NCI-H1436 treated with DMSO at 0.1 percent for 48 hours (cell line): Measurements from ENCODE around the gene CDC42EP1.
"Not testable (repeated sequence)": the region's sequence is repeated elsewhere in the genome, so short reads cannot be mapped to it uniquely, and the experiment has no call there.

ENCODE experiments used
- DNase-seq: peaks from one replicate; lab custom pipeline; 2025; lab: John Stamatoyannopoulos, UW

Gene CDC42EP1

DNA sequence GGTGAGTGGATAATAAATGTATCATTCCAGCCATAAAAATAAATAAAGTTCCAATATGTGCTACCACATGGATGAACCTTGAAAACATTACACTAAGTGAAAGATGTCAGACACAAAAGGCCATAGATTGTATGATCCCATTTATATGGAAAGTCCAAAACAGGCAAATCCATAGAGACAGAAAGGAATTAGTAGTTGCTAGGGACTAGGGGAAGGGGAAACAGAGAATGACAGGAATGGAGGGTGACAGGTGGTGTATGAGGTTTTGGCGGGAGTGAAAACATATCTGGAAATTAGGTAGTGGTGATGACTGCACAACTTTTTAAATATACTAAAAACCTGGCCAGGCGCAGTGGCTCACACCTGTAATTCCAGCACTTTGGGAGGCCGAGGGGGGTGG is 25.8 kb upstream of the CDC42EP1 start:
- no peak for DNase-seq

GRCh38 chr22:37535159-37535558 is 25.1 kb upstream of the CDC42EP1 start:
- DNase-seq, result no peak

DNA sequence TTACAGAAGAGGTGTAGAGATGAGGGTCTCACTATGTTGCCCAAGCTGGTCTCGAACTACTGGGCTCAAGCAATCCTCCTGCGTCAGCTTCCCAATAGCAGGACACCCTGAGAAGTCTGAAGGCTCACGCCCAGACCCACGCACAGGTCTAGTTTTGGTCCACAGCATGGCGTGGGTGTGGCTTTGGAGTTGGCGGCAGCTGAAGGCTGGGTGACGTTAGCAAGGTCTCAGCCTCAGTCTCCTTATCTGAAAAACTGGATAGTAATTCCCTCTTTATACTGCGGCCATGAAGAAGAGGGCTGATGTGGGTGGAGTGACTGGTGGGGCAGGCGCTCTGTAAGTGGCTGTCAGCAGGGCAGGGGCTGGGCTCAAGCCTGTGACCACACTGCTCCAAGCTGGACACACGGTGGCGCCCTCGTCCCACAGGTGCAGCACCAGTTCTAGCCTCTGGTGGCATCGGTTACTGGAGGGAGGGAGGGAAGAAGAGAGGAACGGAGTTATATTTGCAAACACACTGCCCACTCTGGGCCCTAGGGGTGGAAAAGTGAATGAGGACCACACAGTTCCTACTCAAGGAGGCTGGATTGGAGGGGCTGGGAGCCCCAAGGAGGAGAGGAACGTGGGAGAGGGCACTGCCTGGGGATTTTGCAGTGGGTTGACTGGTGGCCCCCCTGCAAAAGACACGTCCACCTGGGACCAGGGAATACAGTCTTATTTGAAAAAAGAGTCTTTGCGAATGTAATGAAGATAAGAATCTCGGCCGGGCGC is 21.5 kb upstream of the CDC42EP1 start:
- DNase-seq, result peak; percentile 55

DNA sequence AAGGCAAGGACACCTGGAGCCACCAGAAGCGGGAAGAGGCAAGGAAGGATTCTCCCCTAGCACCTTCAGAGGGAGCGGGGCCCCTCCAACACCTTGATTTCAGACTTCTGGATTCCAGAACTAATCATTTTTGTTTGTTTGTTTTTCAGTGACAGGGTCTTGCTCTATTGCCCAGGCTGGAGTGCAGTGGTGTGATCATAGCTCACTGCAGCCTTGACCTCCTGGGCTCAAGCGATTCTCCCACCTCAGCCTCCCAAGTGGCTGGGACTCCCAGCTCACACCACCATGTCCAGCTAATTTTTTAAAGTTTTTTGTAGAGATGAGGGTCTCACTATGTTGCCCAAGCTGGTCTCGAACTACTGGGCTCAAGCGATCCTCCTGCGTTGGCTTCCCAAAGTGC is 20.5 kb upstream of the CDC42EP1 start:
- DNase-seq, result not testable (repeated sequence)

GRCh38 chr22:37542416-37542815 is 17.9 kb upstream of the CDC42EP1 start:
- DNase-seq, result not testable (repeated sequence)

DNA sequence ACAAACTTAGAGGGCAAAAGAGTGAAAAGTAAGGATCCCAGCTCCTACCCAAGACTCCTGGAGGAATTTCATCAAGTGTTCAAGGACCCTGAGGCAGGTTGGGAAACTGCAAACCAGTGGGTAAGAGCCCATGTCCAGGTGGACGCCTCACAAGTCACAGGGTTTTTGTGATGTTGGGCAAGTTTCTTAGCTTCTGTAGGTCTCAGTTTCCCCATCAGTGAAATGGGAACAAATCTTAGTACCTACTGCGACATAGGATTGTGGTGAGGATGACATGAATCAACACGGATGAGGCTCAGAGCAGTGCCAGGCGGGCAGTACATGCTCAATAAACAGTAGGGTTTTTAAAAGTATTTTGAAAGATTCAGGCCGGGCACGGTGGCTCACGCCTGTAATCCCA is 17.3 kb upstream of the CDC42EP1 start:
- no peak for DNase-seq

DNA sequence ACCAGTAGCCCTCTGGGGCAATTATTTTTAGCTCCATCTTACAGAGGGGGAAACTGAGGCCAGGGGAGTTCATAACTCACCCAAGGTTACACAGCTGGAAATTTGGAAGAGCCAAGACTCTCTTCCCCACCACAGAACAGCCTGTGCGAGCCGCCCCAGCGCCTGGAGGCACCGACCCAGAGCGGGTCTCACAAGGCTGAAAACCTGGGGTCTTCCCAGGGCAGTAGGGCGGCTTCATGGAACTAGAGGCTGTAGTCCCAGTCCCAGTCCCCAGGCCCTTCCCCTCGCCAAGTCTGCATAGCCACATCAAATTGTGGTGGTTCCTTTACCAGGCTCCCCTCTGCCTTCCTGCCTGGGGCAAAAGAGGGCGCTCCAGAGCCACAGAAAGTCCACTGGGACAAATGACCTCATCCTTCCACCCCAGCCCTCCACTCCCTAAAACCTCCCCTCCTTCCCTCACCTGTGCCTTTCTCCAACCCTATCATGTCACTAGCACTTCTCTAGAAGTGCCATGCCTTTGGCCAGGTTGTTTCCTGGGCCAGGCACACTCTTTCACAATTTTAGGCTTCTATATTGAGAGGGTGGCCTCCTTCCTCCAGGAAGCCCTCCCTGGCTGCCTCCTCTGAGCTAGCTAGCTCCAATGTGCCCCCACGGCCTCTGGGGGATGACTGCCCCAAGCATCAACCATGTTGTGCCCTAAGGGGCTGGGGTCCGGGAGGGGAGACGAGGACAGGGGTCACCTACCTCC is 15.2 kb upstream of the CDC42EP1 start:
- no peak for DNase-seq

GRCh38 chr22:37545703-37546436 is 14.4 kb upstream of the CDC42EP1 start:
- DNase-seq, result no peak

DNA sequence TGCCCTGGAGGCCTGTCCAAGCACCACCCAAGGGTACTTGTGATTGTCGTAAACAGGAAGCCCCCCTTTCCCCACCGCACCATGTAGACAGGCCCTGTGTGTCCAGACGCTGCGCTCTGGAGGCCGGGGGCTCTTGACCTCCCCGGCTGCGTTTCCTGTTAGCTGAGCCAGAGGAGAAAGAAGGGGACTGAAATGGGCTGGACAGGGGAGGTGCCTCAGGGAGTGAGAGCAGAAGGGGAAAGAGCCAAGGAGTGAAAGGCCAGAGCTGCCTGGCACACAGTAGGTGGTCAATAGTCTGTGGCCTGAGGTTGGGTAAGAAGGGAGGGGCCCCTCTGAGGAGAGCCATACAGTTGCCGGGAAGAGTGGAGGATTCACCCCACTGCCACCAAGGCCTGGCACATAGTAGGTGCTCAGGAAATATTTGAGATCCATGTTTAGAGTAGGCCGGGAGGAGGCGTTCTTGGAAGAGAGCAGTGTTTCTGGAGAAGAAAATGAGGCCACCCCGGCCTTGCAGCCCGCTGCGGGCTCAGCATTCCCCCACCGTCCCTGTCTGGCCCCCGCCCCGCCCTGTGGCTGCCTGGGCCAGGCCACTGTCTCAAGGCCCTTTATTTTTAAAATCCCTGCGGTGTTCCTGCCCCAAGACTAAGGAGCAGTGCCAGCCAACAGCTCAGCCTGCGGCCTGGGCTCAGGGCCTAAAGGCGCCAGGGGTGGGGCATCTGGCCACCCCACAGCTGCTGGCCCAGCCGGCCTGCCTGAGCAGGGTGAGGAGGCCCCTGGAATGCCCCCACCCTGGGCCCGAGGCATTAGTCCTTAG is 13.6 kb upstream of the CDC42EP1 start:
- DNase-seq, result no peak

- no peak for DNase-seq
Measured at GRCh38 chr22:37547251-37547741, 13.0 kb upstream of the CDC42EP1 start.

GRCh38 chr22:37549704-37550059 is 10.6 kb upstream of the CDC42EP1 start:
- DNase-seq, result no peak

DNA sequence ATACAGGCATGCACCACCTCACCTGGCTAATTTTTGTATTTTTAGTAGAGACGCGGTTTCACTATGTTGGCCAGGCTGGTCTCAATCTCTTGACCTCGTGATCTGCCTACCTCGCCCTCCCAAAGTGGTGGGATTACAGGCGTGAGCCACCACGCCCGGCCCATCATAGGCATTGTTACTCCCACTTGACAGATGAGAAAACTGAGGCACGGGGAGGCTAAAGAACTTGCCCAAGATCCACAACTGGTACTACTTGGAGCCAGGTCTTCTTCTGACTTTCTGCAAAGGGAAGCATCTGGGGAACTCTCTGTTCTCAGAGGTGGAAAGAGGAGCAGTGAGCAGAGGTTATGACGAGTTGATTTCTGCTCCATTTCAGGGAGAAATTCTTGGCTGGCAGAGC is 9.4 kb upstream of the CDC42EP1 start:
- DNase-seq, result not testable (repeated sequence)

GRCh38 chr22:37551981-37552380 is 8.3 kb upstream of the CDC42EP1 start:
- DNase-seq, result no peak

DNA sequence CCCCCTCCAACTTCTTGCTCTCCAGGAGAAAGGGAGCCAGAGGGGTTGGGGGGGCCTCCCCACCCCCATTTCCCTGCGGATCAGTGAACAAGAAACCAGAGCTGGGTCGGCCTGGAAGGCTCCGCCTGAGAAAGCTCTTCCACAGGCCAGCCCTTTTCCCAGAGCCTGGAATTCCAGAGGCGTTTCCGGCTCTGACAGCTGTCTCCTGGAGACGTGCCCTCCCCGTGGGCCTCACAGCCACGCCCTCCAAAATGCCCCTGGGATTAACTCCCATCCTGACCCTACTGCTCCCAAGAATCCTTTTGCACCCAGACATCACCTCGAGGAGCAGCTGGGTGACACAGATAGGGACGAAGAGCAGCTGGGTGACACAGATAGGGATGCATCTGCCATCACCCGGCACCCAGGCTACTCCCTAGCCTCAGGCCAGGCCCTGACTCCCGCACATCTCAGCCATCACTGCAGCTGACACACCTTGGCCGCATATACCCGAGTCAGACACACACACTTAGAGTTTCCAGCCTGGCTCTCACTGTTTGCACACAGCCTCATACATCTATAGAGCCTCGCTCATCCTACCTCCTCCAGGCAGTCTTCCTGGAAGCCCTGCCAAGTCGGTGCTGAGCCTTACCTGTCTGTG is 7.6 kb upstream of the CDC42EP1 start:
- no peak for DNase-seq

GRCh38 chr22:37553725-37554124 is 6.6 kb upstream of the CDC42EP1 start:
- no peak for DNase-seq

DNA sequence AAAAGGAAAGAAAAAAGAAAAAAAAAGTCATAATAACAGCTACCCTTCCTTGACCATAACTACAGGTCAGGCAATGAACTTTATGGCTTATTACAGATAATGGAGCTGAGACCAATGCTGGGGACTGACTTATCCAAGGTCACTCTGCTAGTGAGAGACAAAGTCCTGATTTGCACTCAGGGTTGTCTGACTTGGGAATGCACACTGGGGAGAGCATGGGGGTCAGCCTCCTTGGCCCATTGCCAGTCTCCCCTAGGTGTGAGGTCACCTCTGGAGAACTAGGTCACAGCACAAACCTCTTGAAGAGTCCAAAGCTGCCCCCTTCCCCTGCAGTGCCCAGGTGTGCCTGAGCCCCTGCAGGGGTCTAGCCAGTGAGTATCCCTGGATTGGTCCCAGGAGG is 5.3 kb upstream of the CDC42EP1 start:
- DNase-seq, result no peak

- no peak for DNase-seq
Measured at GRCh38 chr22:37556710-37557109, 3.6 kb upstream of the CDC42EP1 start.

DNA sequence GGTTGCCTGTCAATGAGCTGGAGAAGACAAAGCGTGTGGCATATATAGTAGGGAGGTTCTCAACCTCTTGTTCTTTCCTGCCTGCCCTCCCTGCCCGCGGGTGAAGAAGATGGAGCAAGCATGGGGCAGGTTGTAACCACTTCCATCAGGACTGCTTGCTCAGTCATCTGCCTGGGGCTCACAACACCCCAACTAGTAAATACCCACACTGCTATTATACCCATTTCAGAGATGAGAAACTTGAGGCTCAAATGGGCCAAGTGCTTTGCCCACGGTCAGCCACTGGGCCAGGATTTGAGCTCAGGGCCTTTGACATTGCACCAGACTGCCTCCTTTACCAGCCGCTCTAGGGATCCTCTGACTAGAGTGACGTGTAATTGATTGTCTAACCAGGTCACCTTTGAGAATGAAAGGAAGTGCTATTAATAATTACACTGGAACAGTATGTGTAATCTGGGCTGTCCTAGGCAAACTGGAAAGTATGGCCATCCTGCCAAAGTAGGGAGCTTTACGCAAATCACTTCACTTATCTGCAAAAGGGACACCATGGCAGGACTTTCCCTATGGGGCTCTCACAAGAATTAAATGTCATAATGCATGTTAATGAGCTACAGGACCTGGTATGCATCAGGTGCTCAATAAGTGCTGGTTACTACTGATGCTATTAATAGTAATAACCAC is 2.8 kb upstream of the CDC42EP1 start:
- no peak for DNase-seq

DNA sequence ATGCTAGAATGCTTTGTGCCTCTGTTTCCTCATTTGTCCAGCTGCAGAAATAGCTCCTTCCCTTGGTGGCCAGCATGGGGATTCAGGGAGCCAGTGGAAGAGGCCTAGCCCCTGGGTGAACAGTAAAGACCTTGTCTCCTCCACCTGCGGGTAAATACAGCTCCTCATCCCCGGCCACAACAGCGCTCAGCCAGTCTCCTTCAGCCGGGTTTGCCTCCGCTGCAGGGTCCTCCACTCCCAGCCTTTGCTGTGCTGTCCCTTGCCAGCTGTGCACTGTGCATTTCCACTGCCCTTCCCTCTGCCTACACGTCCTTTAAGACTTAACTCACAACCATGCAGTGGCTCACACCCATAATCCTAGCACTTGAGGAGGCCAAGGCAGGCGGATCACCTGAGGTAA is 1.5 kb upstream of the CDC42EP1 start:
- no peak for DNase-seq

DNA sequence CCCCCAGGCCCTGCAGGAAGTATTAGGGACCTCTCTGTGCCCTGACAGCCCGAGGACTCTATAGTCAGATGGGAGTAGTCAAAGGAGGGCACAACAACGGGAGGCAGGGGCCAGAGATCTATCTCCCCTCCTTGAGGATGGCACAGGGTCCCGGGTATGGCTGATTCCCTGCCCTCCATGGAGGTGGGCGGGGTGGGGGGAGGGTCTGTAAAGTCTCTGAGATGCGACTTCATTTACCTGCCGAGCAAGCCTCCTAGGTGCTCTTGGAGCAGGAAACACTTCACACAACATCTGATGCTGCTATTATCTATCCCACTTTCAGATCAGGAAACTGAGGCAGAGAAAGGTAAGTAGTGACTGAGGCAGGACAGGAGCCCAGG is 769 bp upstream of the CDC42EP1 start:
- no peak for DNase-seq
